Activated naive CD4-positive, alpha-beta T cell treated with anti-CD3 and anti-CD28 coated beads, Interleukin-2, amount 50 U/mL, for 24 hours (primary cell): ENCODE data around the gene FOXN3.
A peak's percentile ranks its signal among the peaks of the same experiment; 100 is the strongest.

ENCODE experiments used
- H3K27ac Mint-ChIP-seq: one replicate; pipeline ENCODE4 v1.8.0; 2021; ENCODE audit warnings: mild to moderate bottlenecking, mixed read lengths
- H3K27me3 Mint-ChIP-seq: one replicate; pipeline ENCODE4 v1.8.0; 2021; ENCODE audit warnings: mixed read lengths
- H3K36me3 Mint-ChIP-seq: one replicate; pipeline ENCODE4 v1.8.0; 2021; ENCODE audit warnings: mixed read lengths
- H3K4me1 Mint-ChIP-seq: one replicate; pipeline ENCODE4 v1.8.0; 2021; ENCODE audit warnings: mixed read lengths
- H3K4me3 Mint-ChIP-seq: one replicate; pipeline ENCODE4 v1.8.0; 2021; ENCODE audit warnings: mild to moderate bottlenecking, mixed read lengths
- H3K9me3 Mint-ChIP-seq: one replicate; pipeline ENCODE4 v1.8.0; 2021; ENCODE audit warnings: mixed read lengths

Gene FOXN3

GRCh38 chr14:89422952-89423345 is 5.9 kb upstream of the FOXN3 start:
- Mint-ChIP-seq H3K9me3 (no peaks in the 10 kb centered on the region), H3K4me3 (peak overlapping the region; percentile 67), H3K27me3 (no peaks in the 10 kb centered on the region), H3K27ac (peak overlapping the region; percentile 79), H3K36me3 (no peaks in the 10 kb centered on the region), H3K4me1 (peaks cover 76% of the 10 kb centered on the region)

GRCh38 chr14:89422181-89422951 is 5.3 kb upstream of the FOXN3 start:
- H3K36me3 Mint-ChIP-seq: no peaks in the 10 kb centered on the region
- peaks cover 73% of the 10 kb centered on the region for H3K4me1 Mint-ChIP-seq
- peak overlapping the region; percentile 67 for H3K4me3 Mint-ChIP-seq
- no peaks in the 10 kb centered on the region for H3K9me3 Mint-ChIP-seq
- no peaks in the 10 kb centered on the region for H3K27me3 Mint-ChIP-seq
- H3K27ac Mint-ChIP-seq: peak overlapping the region; percentile 79

- H3K9me3 Mint-ChIP-seq: no peaks in the 10 kb centered on the region
- H3K27ac Mint-ChIP-seq: peak overlapping the region; percentile 30
- H3K36me3 Mint-ChIP-seq: peaks cover 2% of the 10 kb centered on the region
- H3K4me1 Mint-ChIP-seq: peaks cover 70% of the 10 kb centered on the region
- H3K27me3 Mint-ChIP-seq: no peaks in the 10 kb centered on the region
- no peak overlapping the region for H3K4me3 Mint-ChIP-seq
These were observed 3.5 kb upstream of the FOXN3 start for GRCh38 chr14:89420502-89420901.

GRCh38 chr14:89419973-89420482 is 3.0 kb upstream of the FOXN3 start:
- no peaks in the 10 kb centered on the region for H3K9me3 Mint-ChIP-seq
- no peak overlapping the region for H3K4me3 Mint-ChIP-seq
- peaks cover 2% of the 10 kb centered on the region for H3K36me3 Mint-ChIP-seq
- H3K4me1 Mint-ChIP-seq: peaks cover 73% of the 10 kb centered on the region
- H3K27ac Mint-ChIP-seq: peak overlapping the region; percentile 30
- no peaks in the 10 kb centered on the region for H3K27me3 Mint-ChIP-seq

GRCh38 chr14:89418976-89419375 is 1.9 kb upstream of the FOXN3 start:
- Mint-ChIP-seq H3K4me1 (peaks cover 73% of the 10 kb centered on the region), H3K27ac (peak overlapping the region; percentile 85)

GRCh38 chr14:89418452-89418851 is 1.4 kb upstream of the FOXN3 start:
- no peaks in the 10 kb centered on the region for H3K9me3 Mint-ChIP-seq
- H3K4me1 Mint-ChIP-seq: peaks cover 69% of the 10 kb centered on the region
- no peaks in the 10 kb centered on the region for H3K27me3 Mint-ChIP-seq
- H3K4me3 Mint-ChIP-seq: peak overlapping the region; percentile 96
- H3K27ac Mint-ChIP-seq: peak overlapping the region; percentile 98
- H3K36me3 Mint-ChIP-seq: peaks cover 2% of the 10 kb centered on the region

More at GRCh38 chr14:89418976-89419375, 1.9 kb upstream of the FOXN3 start:
- Mint-ChIP-seq H3K27me3 (no peaks in the 10 kb centered on the region), H3K9me3 (no peaks in the 10 kb centered on the region), H3K36me3 (peaks cover 2% of the 10 kb centered on the region), H3K4me3 (peak overlapping the region; percentile 8)

- Mint-ChIP-seq H3K27ac (peak overlapping the region; percentile 98), H3K4me1 (peaks cover 69% of the 10 kb centered on the region)
These were observed 612 bp upstream of the FOXN3 start for GRCh38 chr14:89417465-89418225.

GRCh38 chr14:89416002-89416995 is 734 bp downstream of the FOXN3 start:
- H3K27me3 Mint-ChIP-seq: no peaks in the 10 kb centered on the region
- peaks cover 4% of the 10 kb centered on the region for H3K36me3 Mint-ChIP-seq
- peak overlapping the region; percentile 96 for H3K27ac Mint-ChIP-seq
- H3K4me1 Mint-ChIP-seq: peaks cover 69% of the 10 kb centered on the region
- H3K9me3 Mint-ChIP-seq: no peaks in the 10 kb centered on the region
- H3K4me3 Mint-ChIP-seq: peak overlapping the region; percentile 98

More at GRCh38 chr14:89417465-89418225, 612 bp upstream of the FOXN3 start:
- Mint-ChIP-seq H3K27me3 (no peaks in the 10 kb centered on the region), H3K36me3 (peaks cover 2% of the 10 kb centered on the region), H3K9me3 (no peaks in the 10 kb centered on the region), H3K4me3 (peak overlapping the region; percentile 96)

- peak overlapping the region; percentile 98 for H3K4me3 Mint-ChIP-seq
- peaks cover 6% of the 10 kb centered on the region for H3K36me3 Mint-ChIP-seq
- H3K27me3 Mint-ChIP-seq: no peaks in the 10 kb centered on the region
- no peaks in the 10 kb centered on the region for H3K9me3 Mint-ChIP-seq
- H3K4me1 Mint-ChIP-seq: peaks cover 73% of the 10 kb centered on the region
- H3K27ac Mint-ChIP-seq: peak overlapping the region; percentile 41
These were observed 1.9 kb downstream of the FOXN3 start for GRCh38 chr14:89415159-89415558.

GRCh38 chr14:89411976-89412375 is 5.1 kb downstream of the FOXN3 start:
- H3K27ac Mint-ChIP-seq: no peak overlapping the region
- H3K27me3 Mint-ChIP-seq: no peaks in the 10 kb centered on the region
- H3K9me3 Mint-ChIP-seq: no peaks in the 10 kb centered on the region
- H3K4me3 Mint-ChIP-seq: no peak overlapping the region
- peaks cover 10% of the 10 kb centered on the region for H3K36me3 Mint-ChIP-seq
- peaks cover 75% of the 10 kb centered on the region for H3K4me1 Mint-ChIP-seq

GRCh38 chr14:89409961-89410360 is 7.1 kb downstream of the FOXN3 start:
- Mint-ChIP-seq H3K27ac (no peak overlapping the region), H3K36me3 (peaks cover 12% of the 10 kb centered on the region), H3K4me1 (peaks cover 79% of the 10 kb centered on the region), H3K27me3 (no peaks in the 10 kb centered on the region), H3K9me3 (no peaks in the 10 kb centered on the region), H3K4me3 (peak overlapping the region; percentile 23)

- Mint-ChIP-seq H3K4me3 (peak overlapping the region; percentile 7), H3K4me1 (peaks cover 71% of the 10 kb centered on the region), H3K36me3 (peaks cover 12% of the 10 kb centered on the region), H3K27ac (no peak overlapping the region), H3K9me3 (no peaks in the 10 kb centered on the region), H3K27me3 (no peaks in the 10 kb centered on the region)
These were observed 7.9 kb downstream of the FOXN3 start for GRCh38 chr14:89408907-89409700.

- peaks cover 18% of the 10 kb centered on the region for H3K36me3 Mint-ChIP-seq
- H3K27me3 Mint-ChIP-seq: no peaks in the 10 kb centered on the region
- peak overlapping the region; percentile 30 for H3K27ac Mint-ChIP-seq
- H3K4me1 Mint-ChIP-seq: peaks cover 73% of the 10 kb centered on the region
- peak overlapping the region; percentile 30 for H3K4me3 Mint-ChIP-seq
- no peaks in the 10 kb centered on the region for H3K9me3 Mint-ChIP-seq
These were observed 9.2 kb downstream of the FOXN3 start for GRCh38 chr14:89407856-89408255.

GRCh38 chr14:89406941-89407340 is 10.1 kb downstream of the FOXN3 start:
- Mint-ChIP-seq H3K4me3 (peak overlapping the region; percentile 66), H3K36me3 (peaks cover 25% of the 10 kb centered on the region), H3K27me3 (no peaks in the 10 kb centered on the region), H3K9me3 (no peaks in the 10 kb centered on the region), H3K4me1 (peaks cover 75% of the 10 kb centered on the region), H3K27ac (peak overlapping the region; percentile 81)
